Fibroblast of lung (primary cell): ENCODE data around the gene MYMK. TPM values are rescaled to one million over a fixed set of nuclear protein-coding genes. Genes with fewer than 3 reads are reported as not detected.

Experiments used
- DNase-seq, 2 donors: peaks; one replicate each; pipeline versions ENCODE4 v3.0.0 to v3.0.0-alpha.2; 2010; ENCODE audit warnings: low read depth in 2 of 2
- H2AFZ ChIP-seq: 2 replicates; pipeline ENCODE4 v1.5.1; 2012; ENCODE audit warnings: low read length, control low read depth, inconsistent platforms
- H3K27ac ChIP-seq: 2 replicates; pipeline ENCODE4 v1.5.1; 2011; ENCODE audit warnings: low read length, control low read depth; ENCODE audit not compliant: insufficient read depth
- H3K27me3 ChIP-seq: 2 replicates; pipeline ENCODE4 v1.5.1; 2011; ENCODE audit warnings: mild to moderate bottlenecking, low read length; ENCODE audit not compliant: control insufficient read depth, insufficient read depth
- H3K36me3 ChIP-seq: 2 replicates; pipeline ENCODE4 v1.5.1; 2011; ENCODE audit warnings: low read length; ENCODE audit not compliant: control insufficient read depth, insufficient read depth
- H3K4me1 ChIP-seq: 2 replicates; pipeline ENCODE4 v1.5.1; 2011; ENCODE audit warnings: low read length; ENCODE audit not compliant: control insufficient read depth, insufficient read depth; ENCODE audit errors: extremely low read depth
- H3K4me2 ChIP-seq: 2 replicates; pipeline ENCODE4 v1.5.1; 2011; ENCODE audit warnings: low read length, control low read depth; ENCODE audit not compliant: insufficient read depth; ENCODE audit errors: extremely low read depth
- H3K4me3 ChIP-seq, 4 experiments: fragments of 200-600 bp in 1 of 4; sonication (generic) in 1 of 4; replicated peaks in 1 of 4; 2 replicates each; pipeline ENCODE4 v1.5.1; 2011 to 2016; ENCODE audit warnings: low read length in 4 of 4, low read depth in 3 of 4, mild to moderate bottlenecking in 3 of 4, control low read depth in 2 of 4, inconsistent platforms in 1 of 4, mixed read lengths in 1 of 4; ENCODE audit not compliant: insufficient read depth in 1 of 4; ENCODE audit errors: control extremely low read depth in 1 of 4
- H3K79me2 ChIP-seq: 2 replicates; pipeline ENCODE4 v1.5.1; 2012; ENCODE audit warnings: mild to moderate bottlenecking, low read length, inconsistent platforms; ENCODE audit not compliant: control insufficient read depth, insufficient read depth
- H3K9ac ChIP-seq: 2 replicates; pipeline ENCODE4 v1.5.1; 2011; ENCODE audit warnings: mild to moderate bottlenecking, low read length, control low read depth; ENCODE audit not compliant: insufficient read depth
- H3K9me3 ChIP-seq: 2 replicates; pipeline ENCODE4 v1.5.1; 2012; ENCODE audit warnings: low read depth, low read length; ENCODE audit not compliant: control insufficient read depth, insufficient read depth
- H4K20me1 ChIP-seq: 2 replicates; pipeline ENCODE4 v1.5.1; 2011; ENCODE audit warnings: low read length; ENCODE audit not compliant: control insufficient read depth, insufficient read depth; ENCODE audit errors: extremely low read depth
- EZH2 ChIP-seq: IDR thresholded peaks from 2 replicates; pipeline ENCODE4 v1.5.1; 2012; ENCODE audit warnings: low read length, control low read depth, mild to moderate bottlenecking; ENCODE audit errors: missing control alignments
- polyA minus RNA-seq: library from RNA; depleted of rRNA, polyadenylated mRNA; stranded (reverse); fragments of >200 nt; gene quantifications from 2 replicates; pipeline ENCODE4 v1.2.3, GENCODE V29; 2011; ENCODE audit warnings: low replicate concordance
- polyA plus RNA-seq, 2 donors: library from polyadenylated mRNA; depleted of rRNA in 1 of 2; stranded (reverse) in 1 of 2; unstranded in 1 of 2; fragments of >200 nt; gene quantifications; 2 replicates each; pipeline ENCODE4 v1.2.1, GENCODE V29; 2011 to 2012; ENCODE audit warnings: missing spikeins in 1 of 2
- total RNA-seq: library from RNA; depleted of rRNA; stranded (reverse); fragments of >200 nt; gene quantifications from 2 replicates; pipeline ENCODE4 v1.2.1, GENCODE V29; 2014
- TF ChIP-seq, protein P1 (sequence below), 2 donors: IDR thresholded peaks in 1 of 2; conservative IDR thresholded peaks in 1 of 2; 1 replicate in 1 of 2; 2 replicates in 1 of 2; pipeline ENCODE4 v1.5.1; 2011 to 2012; ENCODE audit warnings: low read length in 2 of 2, control low read depth in 1 of 2, inconsistent platforms in 1 of 2, low read depth in 1 of 2, mild to moderate bottlenecking in 1 of 2

MYMK gene, protein sequence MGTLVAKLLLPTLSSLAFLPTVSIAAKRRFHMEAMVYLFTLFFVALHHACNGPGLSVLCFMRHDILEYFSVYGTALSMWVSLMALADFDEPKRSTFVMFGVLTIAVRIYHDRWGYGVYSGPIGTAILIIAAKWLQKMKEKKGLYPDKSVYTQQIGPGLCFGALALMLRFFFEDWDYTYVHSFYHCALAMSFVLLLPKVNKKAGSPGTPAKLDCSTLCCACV
- total RNA-seq (not detected in 2 replicates), polyA plus RNA-seq (not detected in 2 replicates), polyA minus RNA-seq (1.4 TPM in 1 of 2 replicates, not detected in the other)
- not detected in 2 replicates for polyA plus RNA-seq (2012)

DNA sequence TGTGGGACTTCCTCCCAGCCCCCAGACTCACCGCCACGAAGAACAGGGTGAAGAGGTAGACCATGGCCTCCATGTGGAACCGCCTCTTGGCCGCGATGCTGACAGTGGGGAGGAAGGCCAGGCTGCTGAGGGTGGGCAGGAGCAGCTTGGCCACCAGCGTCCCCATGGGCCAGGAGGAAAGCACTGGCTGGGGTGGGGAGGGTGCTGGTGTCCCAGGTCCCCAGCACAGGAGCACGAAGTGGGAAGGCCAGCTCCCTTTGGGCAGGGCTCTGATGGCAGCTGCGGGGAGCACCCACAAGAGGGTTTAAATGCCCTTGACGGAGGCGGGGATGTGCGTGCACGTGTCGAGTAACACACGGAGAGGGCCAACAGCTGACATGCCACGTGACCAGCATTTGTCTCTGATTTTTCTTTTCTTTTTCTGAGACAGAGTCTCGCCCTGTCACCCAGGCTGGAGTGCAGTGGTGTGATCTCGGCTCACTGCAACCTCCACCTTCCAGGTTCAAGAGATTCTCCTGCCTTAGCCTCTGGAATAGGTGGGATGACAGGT is at the start of gene MYMK:
TSS of gene MYMK (minus strand) at position 281 of the 550 bp plus-strand sequence. CDS start at position 166, 115 bp downstream.
- Histone ChIP-seq H3K27ac (no peak within 1 kb of the TSS), H3K9me3 (no peaks in the 10 kb centered on the region), H3K4me1 (no peaks in the 10 kb centered on the region), H3K4me3 (no peak within 1 kb of the TSS), H2AFZ (no peak within 1 kb of the TSS), H3K27me3 (peaks cover 42% of the 10 kb centered on the region), H4K20me1 (no peaks in the 10 kb centered on the region), H3K9ac (no peak within 1 kb of the TSS), H3K4me2 (no peak within 1 kb of the TSS), H3K79me2 (no peaks in the 10 kb centered on the region), H3K36me3 (no peaks in the 10 kb centered on the region)
- DNase-seq = no peak
- TF ChIP-seq EZH2 = no peak
- TF ChIP-seq, protein P1, sequence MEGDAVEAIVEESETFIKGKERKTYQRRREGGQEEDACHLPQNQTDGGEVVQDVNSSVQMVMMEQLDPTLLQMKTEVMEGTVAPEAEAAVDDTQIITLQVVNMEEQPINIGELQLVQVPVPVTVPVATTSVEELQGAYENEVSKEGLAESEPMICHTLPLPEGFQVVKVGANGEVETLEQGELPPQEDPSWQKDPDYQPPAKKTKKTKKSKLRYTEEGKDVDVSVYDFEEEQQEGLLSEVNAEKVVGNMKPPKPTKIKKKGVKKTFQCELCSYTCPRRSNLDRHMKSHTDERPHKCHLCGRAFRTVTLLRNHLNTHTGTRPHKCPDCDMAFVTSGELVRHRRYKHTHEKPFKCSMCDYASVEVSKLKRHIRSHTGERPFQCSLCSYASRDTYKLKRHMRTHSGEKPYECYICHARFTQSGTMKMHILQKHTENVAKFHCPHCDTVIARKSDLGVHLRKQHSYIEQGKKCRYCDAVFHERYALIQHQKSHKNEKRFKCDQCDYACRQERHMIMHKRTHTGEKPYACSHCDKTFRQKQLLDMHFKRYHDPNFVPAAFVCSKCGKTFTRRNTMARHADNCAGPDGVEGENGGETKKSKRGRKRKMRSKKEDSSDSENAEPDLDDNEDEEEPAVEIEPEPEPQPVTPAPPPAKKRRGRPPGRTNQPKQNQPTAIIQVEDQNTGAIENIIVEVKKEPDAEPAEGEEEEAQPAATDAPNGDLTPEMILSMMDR (conservative IDR thresholded peaks at IDR 0.05 in 1 of 2, IDR thresholded peaks at IDR 0.05 in 1 of 2; ENCODE audit: low read depth in 1 of 2, low read length in 2 of 2) = no peak

DNA sequence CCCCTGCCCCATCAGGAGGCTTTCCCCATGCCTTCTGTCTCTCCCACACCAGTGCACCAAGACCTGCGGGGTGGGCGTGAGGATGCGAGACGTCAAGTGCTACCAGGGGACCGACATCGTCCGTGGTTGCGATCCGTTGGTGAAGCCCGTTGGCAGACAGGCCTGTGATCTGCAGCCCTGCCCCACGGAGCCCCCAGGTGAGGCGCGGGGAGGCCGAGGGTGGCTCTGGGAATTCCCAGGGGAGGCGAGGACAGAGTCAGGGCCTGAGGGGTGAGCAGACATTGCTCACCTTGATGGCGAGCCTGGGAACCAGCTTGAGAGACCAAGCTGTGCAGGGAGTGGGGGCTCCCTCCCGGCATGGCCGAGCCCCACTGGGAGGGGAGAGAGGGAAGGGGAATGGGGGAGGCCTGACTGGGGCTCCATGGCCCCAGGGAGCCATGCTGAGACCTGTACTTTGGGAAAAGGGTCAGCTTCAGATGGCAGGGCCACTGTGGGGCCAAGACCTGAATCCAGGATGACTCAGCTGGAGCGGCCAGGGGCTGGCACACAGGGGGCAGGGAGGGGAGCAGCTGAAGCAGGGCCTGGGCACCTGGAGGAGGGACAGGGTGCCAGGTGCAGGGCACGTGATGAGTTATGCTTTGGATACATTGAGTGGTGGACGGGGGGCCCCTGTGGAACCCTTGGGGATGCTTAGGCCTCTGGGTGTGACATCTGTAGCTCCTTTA is 49.2 kb upstream of the MYMK start:
- Histone ChIP-seq H2AFZ (no peak overlapping the region), H3K36me3 (no peaks in the 10 kb centered on the region), H3K4me2 (no peak overlapping the region), H3K4me3 (no peak overlapping the region), H3K9me3 (no peaks in the 10 kb centered on the region), H3K4me1 (no peaks in the 10 kb centered on the region), H4K20me1 (no peaks in the 10 kb centered on the region), H3K79me2 (no peaks in the 10 kb centered on the region), H3K9ac (no peak overlapping the region), H3K27ac (no peak overlapping the region), H3K27me3 (no peaks in the 10 kb centered on the region)
- TF ChIP-seq, protein P1 (conservative IDR thresholded peaks at IDR 0.05 in 1 of 2, IDR thresholded peaks at IDR 0.05 in 1 of 2; ENCODE audit: low read depth in 1 of 2, low read length in 2 of 2) = no peak
- TF ChIP-seq EZH2 = no peak
- DNase-seq = no peak

DNA sequence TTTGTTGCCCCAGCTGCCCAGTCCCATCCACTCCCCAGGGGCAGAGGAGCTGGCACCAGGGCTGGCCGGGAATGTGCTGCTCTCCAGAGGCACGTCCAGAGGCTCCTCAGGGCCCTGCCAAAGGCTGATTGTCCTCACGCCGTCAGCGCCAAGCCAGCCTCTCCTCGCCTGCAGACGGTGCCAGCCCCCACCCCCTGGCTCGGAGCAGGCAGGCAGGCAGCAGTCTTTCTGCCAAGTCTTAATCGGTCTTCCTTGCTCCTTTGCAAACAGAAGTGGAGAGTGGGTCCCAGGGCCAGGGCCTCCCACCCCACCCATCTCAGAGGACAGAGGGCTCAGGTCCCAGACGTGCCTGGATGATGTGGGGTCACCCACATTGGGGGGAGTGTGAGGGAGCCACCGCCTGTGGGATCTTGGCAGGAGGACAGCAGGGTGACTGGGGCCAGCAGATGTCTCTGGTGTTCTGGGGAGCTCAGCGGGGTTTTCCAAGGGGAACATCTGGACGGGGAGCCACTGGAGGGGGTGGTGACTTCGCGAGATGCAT is 48.1 kb upstream of the MYMK start:
- Histone ChIP-seq H3K4me3 (no peak overlapping the region), H4K20me1 (no peaks in the 10 kb centered on the region), H3K79me2 (no peaks in the 10 kb centered on the region), H3K27me3 (no peaks in the 10 kb centered on the region), H3K9me3 (no peaks in the 10 kb centered on the region), H3K4me1 (no peaks in the 10 kb centered on the region), H3K9ac (no peak overlapping the region), H3K27ac (no peak overlapping the region), H3K4me2 (no peak overlapping the region), H2AFZ (no peak overlapping the region), H3K36me3 (no peaks in the 10 kb centered on the region)
- no peak for DNase-seq
- TF ChIP-seq, protein P1 (conservative IDR thresholded peaks at IDR 0.05 in 1 of 2, IDR thresholded peaks at IDR 0.05 in 1 of 2; ENCODE audit: low read depth in 1 of 2, low read length in 2 of 2) = no peak
- TF ChIP-seq EZH2 = no peak
